K562 (cell line): ENCODE measurements around the gene ZNF146. TPM values are rescaled to one million over a fixed set of nuclear protein-coding genes. Genes with fewer than 3 reads are reported as not detected.

Experiments used
- ATAC-seq: fragments of 200-7000 bp; cut with Tn5 transposase; 3 replicates; pipeline ENCODE4 v1.9.1; 2020; ENCODE audit warnings: moderate library complexity
- BruUV-seq: library from RNA; stranded (reverse); fragments of 400-500 nt; replicated peaks from 2 replicates; lab custom pipeline; 2021; lab: Mats Ljungman, UMichigan
- CTCF ChIA-PET: fragments of 300-600 bp; formaldehyde crosslinking; extraction: SDS; loops from one replicate; lab custom pipeline; 2021; ENCODE audit warnings: low intra/inter-chr PET ratio; lab: Yijun Ruan, JAX
- POLR2A ChIA-PET: fragments of 300-600, 350-650 bp; sonication (Branson Sonifier 250); formaldehyde crosslinking; extraction: SDS; loops from one replicate; lab custom pipeline; 2021; ENCODE audit warnings: antibody characterized with exemption, inconsistent platforms; lab: Yijun Ruan, JAX
- DNase-seq, 4 experiments: peaks; one replicate each; pipeline versions ENCODE4 v3.0.0 to v3.0.0-alpha.2; 2011 to 2018; ENCODE audit warnings: low spot score in 3 of 4, mixed read lengths in 3 of 4; ENCODE audit errors: extremely low read depth in 1 of 4
- FAIRE-seq: peaks from 2 replicates; lab custom pipeline; 2011; peaks lifted over from hg19 to GRCh38; lab: Jason Lieb, UNC
- H2AFZ ChIP-seq: 2 replicates; pipeline ENCODE4 v1.6.0; 2011; ENCODE audit warnings: low read depth, low read length, control low read depth, inconsistent platforms
- H3K27ac ChIP-seq: fragments of 200-600 bp; 3 replicates; pipeline ENCODE4 v1.8.0; 2011; ENCODE audit warnings: low read depth, mild to moderate bottlenecking, control low read depth, inconsistent platforms, low read length, moderate library complexity, mixed read lengths; ENCODE audit errors: extremely low read depth
- H3K27me3 ChIP-seq, 2 experiments: fragments of 300-600 bp in 1 of 2; 2 replicates in 1 of 2; 3 replicates in 1 of 2; pipeline versions ENCODE4 v1.6.0 to v1.8.0; 2011; ENCODE audit warnings: inconsistent platforms in 2 of 2, low read length in 2 of 2, mild to moderate bottlenecking in 1 of 2, mixed read lengths in 1 of 2, moderate library complexity in 1 of 2; ENCODE audit not compliant: control insufficient read depth in 2 of 2, insufficient read depth in 2 of 2
- H3K36me3 ChIP-seq: fragments of 300-600 bp; 3 replicates; pipeline ENCODE4 v1.8.0; 2011; ENCODE audit warnings: mild to moderate bottlenecking, low read length, inconsistent platforms; ENCODE audit not compliant: control insufficient read depth, insufficient read depth
- H3K4me1 ChIP-seq, 2 experiments: fragments of 200-600 bp in 1 of 2; replicated peaks in 1 of 2; 2 replicates in 1 of 2; 3 replicates in 1 of 2; pipeline versions ENCODE4 v1.5.1 to v1.8.0; 2011; ENCODE audit warnings: inconsistent platforms in 2 of 2, low read length in 2 of 2, mild to moderate bottlenecking in 1 of 2, mixed read lengths in 1 of 2, moderate library complexity in 1 of 2; ENCODE audit not compliant: control insufficient read depth in 2 of 2, insufficient read depth in 2 of 2
- H3K4me2 ChIP-seq: 2 replicates; pipeline ENCODE4 v1.6.1; 2011; ENCODE audit warnings: low read length, control low read depth, inconsistent platforms, mixed read lengths; ENCODE audit not compliant: insufficient read depth
- H3K4me3 ChIP-seq: fragments of 200-600 bp; sonication (generic), shearing (Covaris generic); 2 replicates; pipeline ENCODE4 v1.5.1; 2016; ENCODE audit warnings: control low read depth, inconsistent platforms
- H3K79me2 ChIP-seq: fragments of 200-600 bp; 3 replicates; pipeline ENCODE4 v1.8.0; 2011; ENCODE audit warnings: low read length, inconsistent platforms; ENCODE audit not compliant: control insufficient read depth, insufficient read depth
- H3K9ac ChIP-seq, 2 experiments: 2 replicates each; pipeline versions ENCODE4 v1.6.0 to v1.6.1; 2011; ENCODE audit warnings: low read depth in 2 of 2, low read length in 2 of 2, control low read depth in 1 of 2, inconsistent platforms in 1 of 2, mild to moderate bottlenecking in 1 of 2, mixed read lengths in 1 of 2; ENCODE audit not compliant: insufficient read depth in 1 of 2
- H3K9me1 ChIP-seq: one replicate; pipeline ENCODE4 v1.6.0; 2011; ENCODE audit warnings: inconsistent platforms, mild to moderate bottlenecking, low read length, moderate library complexity; ENCODE audit not compliant: control insufficient read depth, insufficient read depth
- H3K9me3 ChIP-seq: replicated peaks from 2 replicates; pipeline ENCODE4 v1.5.1; 2011; ENCODE audit warnings: low read depth, low read length, inconsistent platforms; ENCODE audit not compliant: control insufficient read depth, insufficient read depth
- H4K20me1 ChIP-seq: replicated peaks from 2 replicates; pipeline ENCODE4 v1.6.1; 2011; ENCODE audit warnings: low read length, inconsistent platforms, mixed read lengths; ENCODE audit not compliant: control insufficient read depth, insufficient read depth
- DEAF1 ChIP-seq: fragments of 450-650 bp; formaldehyde crosslinking; IDR thresholded peaks from 2 replicates; pipeline ENCODE4 v1.4.0; 2020; ENCODE audit warnings: mild to moderate bottlenecking, moderate library complexity
- IRF1 ChIP-seq: sonication (generic); formaldehyde crosslinking; IDR thresholded peaks from 2 replicates; pipeline ENCODE4 v1.8.0; 2022; ENCODE audit warnings: missing genetic modification reagents, mild to moderate bottlenecking, borderline replicate concordance
- NFE2L1 ChIP-seq: fragments of 450-650 bp; IDR thresholded peaks from 2 replicates; pipeline ENCODE4 v1.6.1; 2016; ENCODE audit warnings: missing genetic modification characterization, low read depth, mild to moderate bottlenecking, missing compliant biosample characterization, moderate library complexity, borderline replicate concordance
- PTBP1 ChIP-seq: fragments of 200-400 bp; formaldehyde crosslinking; IDR thresholded peaks from 2 replicates; pipeline ENCODE4 v1.6.1; 2017; ENCODE audit warnings: low read depth, low read length
- TAF7 ChIP-seq: fragments of 450-650 bp; IDR thresholded peaks from 2 replicates; pipeline ENCODE4 v1.6.1; 2016; ENCODE audit warnings: missing genetic modification characterization, missing compliant biosample characterization
- TEAD1 ChIP-seq, 2 experiments: fragments of 450-650 bp in 1 of 2; sonication (generic) in 1 of 2; formaldehyde crosslinking; IDR thresholded peaks; 2 replicates each; pipeline versions ENCODE4 v1.4.0 to v1.8.0; 2020 to 2022; ENCODE audit warnings: mild to moderate bottlenecking in 2 of 2, missing genetic modification reagents in 1 of 2
- ZNF561 ChIP-seq: fragments of 450-650 bp; formaldehyde crosslinking; conservative IDR thresholded peaks from 2 replicates; pipeline ENCODE4 v1.4.0; 2020; ENCODE audit warnings: mild to moderate bottlenecking, moderate library complexity
- ZNF785 ChIP-seq: fragments of 250-450 bp; sonication (Bioruptor Pico); IDR thresholded peaks from 2 replicates; pipeline ENCODE4 v1.4.0; 2020; ENCODE audit warnings: mild to moderate bottlenecking
- WGBS: fragments of 100-300 bp; shearing (Covaris generic); methylation state at CpG from one replicate; pipeline ENCODE4 v1.1.6; 2016; ENCODE audit warnings: low coverage, mixed read lengths; ENCODE audit not compliant: insufficient coverage; ENCODE audit errors: missing lambda C conversion rate; 5-methylcytosine and 5-hydroxymethylcytosine counted together
- in situ Hi-C: fragments of 300-500 bp; cut with MboI; formaldehyde crosslinking; loops from 4 replicates; pipeline ENCODE4 v1.15.0; 2018; ENCODE audit warnings: inconsistent platforms, mixed read lengths
- intact Hi-C: fragments of 100-400 bp; cut with micrococcal nuclease; formaldehyde crosslinking; loops from 2 replicates; pipeline ENCODE4 v1.14.2; 2022
- polyA plus RNA-seq, 8 experiments: library from polyadenylated mRNA; depleted of rRNA in 4 of 8; stranded (reverse) in 5 of 8; unstranded in 3 of 8; fragments of >200 nt; fragmentation: Nextera tagmentation in 2 of 8; fragmentation: Illumina TruSeq in 1 of 8; extraction: Ambion mirVana in 2 of 8; extraction: Trizol in 1 of 8; gene quantifications; 2 replicates each; pipeline versions ENCODE4 v1.2.1 to v1.2.3, GENCODE V29; 2011 to 2014; ENCODE audit warnings: inconsistent platforms in 1 of 8, missing spikeins in 1 of 8
- total RNA-seq, 7 experiments: library from RNA; depleted of rRNA in 6 of 7; stranded (reverse); fragments of >200 nt in 6 of 7; fragmentation: Illumina TruSeq in 2 of 7; extraction: Trizol in 2 of 7; gene quantifications; 2 replicates each; pipeline versions ENCODE4 v1.2.1 to v1.2.3, GENCODE V29; 2011 to 2021; ENCODE audit warnings: low replicate concordance in 1 of 7

The ZNF146 gene
- total and polyA plus RNA-seq, 9 of the 15 experiments (the other 6 are each of a cell fraction or from before 2014, with no cell fraction given), result 36.2 to 195 (median 116) TPM

DNA sequence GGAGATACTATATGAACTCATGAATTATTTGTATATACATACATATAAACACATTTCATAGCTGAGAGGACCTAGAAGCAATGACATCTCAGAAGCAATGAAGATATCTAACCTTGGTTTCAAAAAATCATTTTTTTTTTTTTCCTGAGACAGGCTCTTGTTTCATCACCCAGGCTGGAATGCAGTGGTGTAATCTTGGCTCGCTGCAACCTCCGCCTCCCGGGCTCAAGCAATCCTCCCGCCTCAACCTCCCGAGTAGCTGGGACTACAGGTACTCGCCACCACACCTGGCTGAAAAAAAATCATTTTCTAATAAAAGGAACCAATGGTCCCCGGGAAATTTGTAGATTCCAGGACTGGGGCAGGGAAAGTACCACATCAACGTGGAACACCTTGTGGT, 4.4 kb upstream of the ZNF146 start:
- Histone ChIP-seq H3K9me1 (no peaks in the 10 kb centered on the region), H4K20me1 (no peaks in the 10 kb centered on the region), H3K4me2 (no peak overlapping the region), H3K27me3 (no peaks in the 10 kb centered on the region), H3K4me3 (no peak overlapping the region), H3K9me3 (no peaks in the 10 kb centered on the region), H3K27ac (no peak overlapping the region), H3K9ac (no peak overlapping the region), H3K4me1 (peaks cover 4 to 10% of the 10 kb centered on the region in 2 experiments; a peak in 4 of 5 replicates), H3K36me3 (no peaks in the 10 kb centered on the region), H3K79me2 (peaks cover 16% of the 10 kb centered on the region), H2AFZ (no peak overlapping the region)
- DNase-seq (no peak), ATAC-seq (no peak), FAIRE-seq (no peak)
- ChIA-PET CTCF (no interaction called here), POLR2A (no interaction called here)
- 72% methylated on average over 8 of the region's 8 CpGs for WGBS
- intact Hi-C loops, result no loop called here
- no TSS peak for BruUV-seq
- TF ChIP-seq PTBP1 (no peak), ZNF785 (no peak), DEAF1 (CRISPR knock-in tag) (no peak), TEAD1 (CRISPR knock-in tag; IDR thresholded peaks at IDR 0.05) (no peak), ZNF561 (CRISPR knock-in tag) (no peak), IRF1 (CRISPR knock-in tag) (no peak), NFE2L1 (no peak), TAF7 (tag) (no peak)
- in situ Hi-C loops, result no loop called here
